Activated CD4-positive, alpha-beta T cell treated with anti-CD3 and anti-CD28 coated beads for 36 hours (primary cell): ENCODE results near the gene GPR139. TPM values are rescaled to one million over a fixed set of nuclear protein-coding genes. Genes with fewer than 3 reads are reported as not detected.

Experiments used
- ATAC-seq: fragments of 200-7000 bp; cut with Tn5 transposase; one replicate; pipeline ENCODE4 v1.10.0; 2021; ENCODE audit warnings: mild to moderate bottlenecking, moderate library complexity
- CTCF ChIA-PET: fragments of 350-600 bp; sonication (Branson Sonifier 250); formaldehyde crosslinking; loops from one replicate; lab custom pipeline; 2021; ENCODE audit warnings: antibody characterized with exemption; lab: Charles Lee
- POLR2A ChIA-PET: fragments of 350-600 bp; sonication (Branson Sonifier 250); formaldehyde crosslinking; loops from one replicate; lab custom pipeline; 2021; ENCODE audit warnings: antibody characterized with exemption, inconsistent platforms; lab: Charles Lee
- DNase-seq: peaks from one replicate; pipeline ENCODE4 v3.0.0-alpha.2; 2020
- H3K27ac Mint-ChIP-seq: one replicate; pipeline ENCODE4 v1.8.0; 2021; ENCODE audit warnings: mixed read lengths
- H3K27me3 Mint-ChIP-seq: one replicate; pipeline ENCODE4 v1.8.0; 2021; ENCODE audit warnings: mixed read lengths
- H3K36me3 Mint-ChIP-seq: one replicate; pipeline ENCODE4 v1.8.0; 2021; ENCODE audit warnings: low read depth, mixed read lengths
- H3K4me1 Mint-ChIP-seq: one replicate; pipeline ENCODE4 v1.8.0; 2021; ENCODE audit warnings: mixed read lengths
- H3K4me3 Mint-ChIP-seq: one replicate; pipeline ENCODE4 v1.8.0; 2021; ENCODE audit warnings: mild to moderate bottlenecking, moderate library complexity, mixed read lengths
- H3K9me3 Mint-ChIP-seq: one replicate; pipeline ENCODE4 v1.8.0; 2021; ENCODE audit warnings: low read depth, mixed read lengths
- intact Hi-C, 2 experiments: fragments of 100-400 bp; cut with DNase I in 1 of 2; cut with micrococcal nuclease in 1 of 2; formaldehyde crosslinking; loops; one replicate each; pipeline versions ENCODE4 v1.14.2 to v1.15.1; 2022 to 2024; cut with DNase I, micrococcal nuclease
- total RNA-seq, 2 experiments: library from RNA; stranded (reverse); gene quantifications; one replicate each; pipeline ENCODE4 v1.2.3, GENCODE V29; 2021

Gene GPR139
- total RNA-seq, 2 experiments from 2014 or later: not detected

DNA sequence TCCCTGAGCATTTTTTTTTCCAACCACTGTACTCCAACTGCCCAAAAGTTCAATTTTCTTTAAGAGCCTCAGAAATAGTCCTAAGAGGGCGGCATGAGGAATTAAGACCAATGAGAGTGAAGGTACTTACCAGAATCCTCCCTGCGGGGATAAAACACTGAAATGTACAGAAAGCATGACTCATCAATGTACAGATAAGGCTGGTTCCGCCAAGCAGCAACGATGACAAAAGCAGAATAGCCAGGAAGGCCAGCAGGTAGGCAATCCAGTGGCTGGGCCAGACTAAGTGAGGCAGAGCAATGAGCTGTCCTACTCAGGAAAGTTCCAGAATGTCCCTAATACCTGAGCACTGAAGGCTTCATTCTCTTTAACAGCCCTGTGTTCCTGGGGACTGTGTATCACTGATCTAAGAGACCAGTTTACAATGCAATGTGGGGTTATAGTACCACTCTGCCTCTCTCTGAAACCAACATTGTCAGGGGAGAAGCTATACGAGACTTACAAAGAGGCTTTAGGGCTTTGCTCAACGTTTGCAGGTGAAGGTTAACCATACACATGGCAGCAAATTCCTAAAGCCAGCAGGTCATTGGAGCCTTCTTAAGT is 11.0 kb upstream of the GPR139 start:
- no peak for ATAC-seq
- POLR2A ChIA-PET: no interaction called here

GRCh38 chr16:20079106-20079505 is 5.4 kb upstream of the GPR139 start:
- CTCF ChIA-PET: no interaction called here
- Mint-ChIP-seq H3K4me1 (no peaks in the 10 kb centered on the region), H3K27ac (no peak overlapping the region), H3K9me3 (peaks cover 2% of the 10 kb centered on the region), H3K4me3 (no peak overlapping the region), H3K27me3 (peaks cover 21% of the 10 kb centered on the region), H3K36me3 (no peaks in the 10 kb centered on the region)
- ATAC-seq (no peak), DNase-seq (no peak)
- POLR2A ChIA-PET: no interaction called here
- intact Hi-C loops: no loop called here

More for the DNA sequence above, 11.0 kb upstream of the GPR139 start:
- DNase-seq: no peak
- Mint-ChIP-seq H3K36me3 (no peaks in the 10 kb centered on the region), H3K27ac (no peak overlapping the region), H3K27me3 (peaks cover 8% of the 10 kb centered on the region), H3K9me3 (no peaks in the 10 kb centered on the region), H3K4me3 (no peak overlapping the region), H3K4me1 (no peaks in the 10 kb centered on the region)
- CTCF ChIA-PET: interaction anchor here (0.7 kb wide), 1 partner anchor 98 kb away, joined by 3 read pairs; no protein-coding TSS in a partner anchor
- intact Hi-C loops: no loop called here

GRCh38 chr16:20075243-20075642 is 1.6 kb upstream of the GPR139 start:
- intact Hi-C loops: no loop called here

GRCh38 chr16:20074099-20074991 is 655 bp upstream of the GPR139 start:
- Mint-ChIP-seq H3K9me3 (peaks cover 2% of the 10 kb centered on the region), H3K4me3 (no peak overlapping the region), H3K4me1 (no peaks in the 10 kb centered on the region), H3K27ac (no peak overlapping the region), H3K27me3 (peaks cover 26% of the 10 kb centered on the region), H3K36me3 (no peaks in the 10 kb centered on the region)
- intact Hi-C loops: no loop called here
- no peak for ATAC-seq
- ChIA-PET POLR2A (no interaction called here), CTCF (no interaction called here)
- DNase-seq: no peak

More at GRCh38 chr16:20075243-20075642, 1.6 kb upstream of the GPR139 start:
- Mint-ChIP-seq H3K4me3 (no peak overlapping the region), H3K9me3 (peaks cover 2% of the 10 kb centered on the region), H3K36me3 (no peaks in the 10 kb centered on the region), H3K27ac (no peak overlapping the region), H3K4me1 (no peaks in the 10 kb centered on the region), H3K27me3 (peaks cover 29% of the 10 kb centered on the region)
- DNase-seq (no peak), ATAC-seq (no peak)
- POLR2A ChIA-PET: no interaction called here
- CTCF ChIA-PET: interaction anchor here (0.7 kb wide), 1 partner anchor 407 kb away, joined by 3 read pairs; no protein-coding TSS in a partner anchor

DNA sequence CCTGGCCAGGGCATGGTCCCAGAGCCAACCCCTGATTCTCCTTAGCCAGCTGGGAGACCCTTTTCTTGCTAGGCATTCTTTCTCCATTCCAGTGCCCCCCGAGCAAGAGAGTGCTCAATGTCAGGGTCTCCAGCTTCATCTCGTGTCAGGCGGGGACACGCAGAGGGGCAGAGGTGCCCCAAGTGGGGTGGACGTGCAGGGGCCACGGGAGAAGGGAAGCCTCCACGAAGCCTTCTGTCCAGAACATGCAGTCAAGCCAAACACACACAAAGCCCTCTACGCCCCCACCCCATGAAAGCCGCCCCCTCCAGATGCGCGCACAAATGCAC is 852 bp downstream of the GPR139 start:
- intact Hi-C loops: no loop called here
- Mint-ChIP-seq H3K9me3 (peaks cover 4% of the 10 kb centered on the region), H3K27ac (no peak overlapping the region), H3K36me3 (peaks cover 1% of the 10 kb centered on the region), H3K4me1 (no peaks in the 10 kb centered on the region), H3K4me3 (no peak overlapping the region), H3K27me3 (peaks cover 21% of the 10 kb centered on the region)
- ATAC-seq: no peak
- ChIA-PET POLR2A (no interaction called here), CTCF (interaction anchor here (1.2 kb wide), 1 partner anchor 10 kb away, joined by 4 read pairs; no protein-coding TSS in a partner anchor)
- no peak for DNase-seq

DNA sequence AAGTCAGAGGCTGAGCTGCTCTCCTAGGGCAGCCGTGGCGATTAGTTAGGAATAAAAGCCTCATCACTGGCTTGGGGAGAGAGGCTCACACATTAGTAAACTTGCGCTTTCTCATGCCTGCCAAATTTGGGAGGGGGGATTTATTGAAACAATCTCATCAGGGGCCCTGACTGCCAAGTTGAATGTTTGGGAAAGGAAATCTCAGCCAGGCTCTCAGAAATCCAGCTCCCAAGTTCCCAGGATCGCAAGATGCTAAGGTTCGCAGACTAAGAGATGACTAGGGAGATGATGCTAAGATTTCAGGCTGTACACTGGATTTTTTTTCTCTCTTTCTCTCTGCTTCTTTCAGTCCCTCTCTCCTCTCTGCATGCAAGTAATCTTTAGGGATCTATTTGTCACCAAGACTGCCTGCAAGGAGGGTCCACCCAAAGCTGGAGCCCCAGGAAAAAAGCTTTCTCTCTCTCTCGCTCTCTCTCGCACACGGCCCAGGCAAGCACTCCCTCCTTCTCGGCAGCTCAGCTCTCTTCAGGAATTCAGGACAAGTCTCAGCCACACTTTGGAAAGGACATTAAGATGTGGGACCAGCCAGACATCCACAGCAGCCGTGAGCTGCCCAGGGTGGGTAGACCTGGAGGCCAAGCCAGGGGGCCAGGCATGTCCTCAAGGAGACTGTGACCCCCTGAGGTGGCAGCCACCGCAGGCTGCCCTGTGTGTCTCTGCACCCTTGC is 1.4 kb downstream of the GPR139 start:
- Mint-ChIP-seq H3K4me3 (no peak overlapping the region), H3K27ac (no peak overlapping the region), H3K27me3 (peaks cover 21% of the 10 kb centered on the region), H3K36me3 (peaks cover 1% of the 10 kb centered on the region), H3K4me1 (no peaks in the 10 kb centered on the region), H3K9me3 (peaks cover 6% of the 10 kb centered on the region)
- intact Hi-C loops: no loop called here
- ChIA-PET CTCF (interaction anchor here (0.5 to 1.2 kb wide), 3 partner anchors 9 to 17 kb away, joined by 3 to 4 read pairs (median 3); no protein-coding TSS in a partner anchor), POLR2A (no interaction called here)
- ATAC-seq (no peak), DNase-seq (no peak)

DNA sequence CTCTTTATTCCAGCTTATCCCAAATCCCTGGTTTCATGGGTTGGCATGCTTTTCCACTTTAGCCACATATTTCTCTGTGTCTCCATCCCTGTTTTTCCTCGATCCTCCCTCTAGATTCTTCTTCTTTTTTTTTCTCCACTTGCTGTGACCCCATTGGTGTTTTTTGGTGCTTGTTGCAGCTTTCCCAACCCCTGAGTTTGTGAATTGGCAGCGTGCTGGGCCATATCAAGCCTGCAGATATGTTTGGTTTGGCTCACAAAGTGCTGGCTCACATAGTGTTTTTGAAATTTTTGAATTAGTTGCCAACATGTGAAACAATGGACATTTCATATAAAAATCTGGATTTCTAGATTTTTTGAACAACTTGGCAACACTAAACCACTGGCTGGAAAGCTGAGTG is 8.8 kb downstream of the GPR139 start:
- CTCF ChIA-PET: no interaction called here
- POLR2A ChIA-PET: no interaction called here
- H3K36me3 Mint-ChIP-seq: peaks cover 1% of the 10 kb centered on the region
- H3K4me1 Mint-ChIP-seq: no peaks in the 10 kb centered on the region
- intact Hi-C loops: no loop called here
- peaks cover 6% of the 10 kb centered on the region for H3K9me3 Mint-ChIP-seq
- H3K27ac Mint-ChIP-seq: no peak overlapping the region
- peaks cover 11% of the 10 kb centered on the region for H3K27me3 Mint-ChIP-seq
- no peak for ATAC-seq
- DNase-seq: no peak
- no peak overlapping the region for H3K4me3 Mint-ChIP-seq

DNA sequence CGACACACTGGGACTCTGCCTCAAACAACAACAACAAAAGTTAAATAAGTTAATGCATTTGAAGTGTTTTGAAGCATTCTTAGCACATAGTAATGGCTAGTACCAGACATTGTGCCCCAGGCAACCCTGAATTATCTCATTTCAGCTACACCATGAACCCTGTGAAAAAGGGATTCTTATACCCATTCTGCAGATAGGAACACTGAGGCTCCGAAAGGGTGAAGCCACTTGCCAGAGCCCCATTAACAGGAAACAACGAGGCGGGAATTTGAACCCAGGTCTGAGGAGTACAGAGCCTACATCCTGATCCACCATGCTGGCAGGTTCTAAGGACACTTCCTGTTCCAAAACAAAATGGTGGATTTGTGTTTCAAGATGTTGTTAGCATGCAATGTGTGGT is 9.2 kb downstream of the GPR139 start:
- H3K4me1 Mint-ChIP-seq: no peaks in the 10 kb centered on the region
- ChIA-PET CTCF (no interaction called here), POLR2A (no interaction called here)
- no peak overlapping the region for H3K27ac Mint-ChIP-seq
- ATAC-seq (no peak), DNase-seq (no peak)
- H3K4me3 Mint-ChIP-seq: no peak overlapping the region
- intact Hi-C loops: no loop called here
- H3K9me3 Mint-ChIP-seq: peaks cover 6% of the 10 kb centered on the region
- peaks cover 1% of the 10 kb centered on the region for H3K36me3 Mint-ChIP-seq
- peaks cover 11% of the 10 kb centered on the region for H3K27me3 Mint-ChIP-seq

DNA sequence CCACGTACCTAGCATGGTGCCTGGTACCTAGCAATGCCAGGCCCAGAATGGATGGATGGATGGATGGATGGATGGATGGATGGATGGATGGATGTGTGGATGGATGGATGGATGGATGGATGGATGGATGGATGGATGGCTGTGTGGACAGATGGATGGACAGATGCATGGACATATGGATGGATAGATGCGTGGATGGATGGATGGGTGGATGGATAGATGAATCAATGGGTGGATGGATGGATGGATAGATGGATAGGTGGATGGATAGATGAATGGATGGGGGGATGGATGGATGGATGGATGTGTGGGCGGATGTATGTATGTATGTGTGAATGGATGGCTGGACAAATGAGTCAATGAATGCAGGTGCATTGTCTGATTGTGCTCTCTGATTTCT is 12.6 kb downstream of the GPR139 start:
- Mint-ChIP-seq H3K36me3 (no peaks in the 10 kb centered on the region), H3K4me3 (no peak overlapping the region), H3K27me3 (peaks cover 11% of the 10 kb centered on the region), H3K9me3 (peaks cover 2% of the 10 kb centered on the region), H3K4me1 (no peaks in the 10 kb centered on the region), H3K27ac (no peak overlapping the region)
- DNase-seq: no peak
- intact Hi-C loops: no loop called here
- no peak for ATAC-seq
- ChIA-PET POLR2A (no interaction called here), CTCF (interaction anchor here (0.6 kb wide), 1 partner anchor 8 kb away, joined by 3 read pairs; no protein-coding TSS in a partner anchor)

DNA sequence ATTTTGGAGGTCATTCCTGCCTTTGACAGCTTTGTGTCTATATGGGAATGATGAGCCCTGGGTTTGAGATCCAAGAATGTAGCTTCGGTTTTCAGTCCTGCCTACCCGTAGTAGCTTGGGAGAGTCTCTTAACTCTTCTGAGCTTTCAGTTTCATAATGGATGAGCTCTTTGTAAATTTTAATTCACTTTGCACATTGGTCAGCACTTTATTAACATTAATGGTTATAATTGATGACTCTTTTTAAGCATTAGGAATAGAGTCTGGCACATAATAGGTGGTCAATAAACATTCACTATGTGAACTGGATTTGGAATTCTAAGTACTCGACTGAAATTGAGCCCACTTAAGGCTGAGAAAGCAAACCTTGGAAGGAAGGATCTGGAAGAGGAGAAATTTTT is 17.3 kb downstream of the GPR139 start:
- intact Hi-C loops: no loop called here
- no peak overlapping the region for H3K4me3 Mint-ChIP-seq
- DNase-seq: no peak
- peaks cover 2% of the 10 kb centered on the region for H3K9me3 Mint-ChIP-seq
- CTCF ChIA-PET: no interaction called here
- no peaks in the 10 kb centered on the region for H3K36me3 Mint-ChIP-seq
- H3K27me3 Mint-ChIP-seq: peaks cover 9% of the 10 kb centered on the region
- ATAC-seq: no peak
- H3K4me1 Mint-ChIP-seq: no peaks in the 10 kb centered on the region
- H3K27ac Mint-ChIP-seq: no peak overlapping the region
- POLR2A ChIA-PET: no interaction called here

DNA sequence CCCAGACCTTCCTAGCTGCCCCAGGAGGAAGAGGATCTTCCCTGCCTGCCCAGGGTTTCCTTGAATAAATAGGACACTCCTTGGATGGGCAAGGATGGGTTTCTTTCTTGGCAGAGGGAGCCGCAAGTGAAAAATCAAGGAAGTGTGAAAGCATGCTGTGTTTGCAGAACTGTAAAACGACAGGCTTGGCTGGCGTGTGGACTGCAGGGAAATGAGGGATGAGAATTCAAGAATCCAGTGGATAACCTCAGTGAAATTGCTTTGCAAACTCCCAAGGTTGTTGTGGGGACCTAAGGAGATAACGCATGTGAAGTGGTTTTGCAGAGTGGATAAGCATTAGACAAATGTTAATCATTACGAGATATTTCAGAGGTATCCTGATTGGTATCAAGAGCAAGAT is 20.4 kb downstream of the GPR139 start:
- no peak overlapping the region for H3K4me3 Mint-ChIP-seq
- H3K9me3 Mint-ChIP-seq: no peaks in the 10 kb centered on the region
- DNase-seq (no peak), ATAC-seq (no peak)
- POLR2A ChIA-PET: no interaction called here
- H3K36me3 Mint-ChIP-seq: no peaks in the 10 kb centered on the region
- intact Hi-C loops: no loop called here
- peaks cover 3% of the 10 kb centered on the region for H3K27me3 Mint-ChIP-seq
- CTCF ChIA-PET: no interaction called here
- H3K4me1 Mint-ChIP-seq: no peaks in the 10 kb centered on the region
- no peak overlapping the region for H3K27ac Mint-ChIP-seq
